Tibial nerve (tissue), 3 donors: ENCODE results near the gene SH3RF3.

Source experiments
- POLR2A ChIP-seq, 2 donors: fragments of 450-650 bp; IDR thresholded peaks; one replicate each; pipeline ENCODE4 v1.6.1; 2017; ENCODE audit warnings: antibody characterized with exemption in 2 of 2, mild to moderate bottlenecking in 2 of 2, moderate library complexity in 2 of 2
- TF ChIP-seq, protein P1 (sequence below), 5 experiments: fragments of 200-600 bp in 3 of 5; fragments of 450-650 bp in 2 of 5; sonication (generic) in 3 of 5; IDR thresholded peaks; one replicate each; pipeline ENCODE4 v1.5.1; 2016 to 2019; ENCODE audit warnings: antibody characterized with exemption in 5 of 5, mild to moderate bottlenecking in 3 of 5, moderate library complexity in 2 of 5

DNA sequence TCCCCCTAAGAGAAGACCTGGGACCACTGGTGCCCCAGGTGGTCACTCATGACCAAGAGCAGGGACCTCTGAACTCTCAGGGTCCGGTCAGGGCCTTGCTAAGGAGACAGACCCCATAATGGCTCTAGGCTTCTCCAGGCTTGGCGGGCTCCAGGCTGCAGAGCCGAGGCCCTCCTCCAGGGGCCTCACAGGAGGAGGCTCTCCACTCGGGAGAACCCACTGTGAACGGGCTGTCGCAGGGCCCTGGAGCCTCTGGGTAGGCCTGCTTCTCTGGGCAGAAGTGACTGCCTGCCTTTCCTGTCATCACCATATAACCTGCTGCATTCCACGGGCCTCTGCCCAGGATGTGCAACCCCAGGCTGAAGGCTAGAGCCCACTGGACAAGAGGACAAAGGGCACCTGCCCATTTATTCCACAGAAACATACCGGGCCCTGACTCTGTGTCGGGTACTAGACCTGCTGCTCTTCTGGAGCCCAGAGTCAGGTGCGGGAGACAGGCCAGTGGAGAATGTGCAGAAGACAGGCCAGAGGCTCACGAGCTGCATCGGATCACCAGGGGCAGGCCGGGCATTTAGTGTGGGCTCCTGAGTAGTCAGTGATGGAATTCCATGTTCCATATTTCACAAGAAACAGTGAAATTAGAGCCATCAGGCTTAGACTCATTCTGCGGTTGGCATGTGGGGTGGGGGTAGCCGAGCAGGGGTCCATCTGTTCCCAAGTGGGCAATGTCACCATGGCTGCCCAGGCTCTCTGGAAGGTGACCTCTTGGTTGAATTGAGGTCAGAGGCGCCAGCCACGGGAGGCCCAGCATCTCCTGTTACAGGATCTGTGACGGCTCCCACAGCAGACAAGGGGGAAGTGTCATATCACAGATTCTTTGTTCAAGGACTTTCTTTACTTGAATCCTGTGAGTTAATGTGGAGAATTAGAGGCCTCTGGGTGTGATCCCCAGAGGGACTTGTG lies 220.8 kb downstream of the SH3RF3 start:
- TF ChIP-seq, protein P1, sequence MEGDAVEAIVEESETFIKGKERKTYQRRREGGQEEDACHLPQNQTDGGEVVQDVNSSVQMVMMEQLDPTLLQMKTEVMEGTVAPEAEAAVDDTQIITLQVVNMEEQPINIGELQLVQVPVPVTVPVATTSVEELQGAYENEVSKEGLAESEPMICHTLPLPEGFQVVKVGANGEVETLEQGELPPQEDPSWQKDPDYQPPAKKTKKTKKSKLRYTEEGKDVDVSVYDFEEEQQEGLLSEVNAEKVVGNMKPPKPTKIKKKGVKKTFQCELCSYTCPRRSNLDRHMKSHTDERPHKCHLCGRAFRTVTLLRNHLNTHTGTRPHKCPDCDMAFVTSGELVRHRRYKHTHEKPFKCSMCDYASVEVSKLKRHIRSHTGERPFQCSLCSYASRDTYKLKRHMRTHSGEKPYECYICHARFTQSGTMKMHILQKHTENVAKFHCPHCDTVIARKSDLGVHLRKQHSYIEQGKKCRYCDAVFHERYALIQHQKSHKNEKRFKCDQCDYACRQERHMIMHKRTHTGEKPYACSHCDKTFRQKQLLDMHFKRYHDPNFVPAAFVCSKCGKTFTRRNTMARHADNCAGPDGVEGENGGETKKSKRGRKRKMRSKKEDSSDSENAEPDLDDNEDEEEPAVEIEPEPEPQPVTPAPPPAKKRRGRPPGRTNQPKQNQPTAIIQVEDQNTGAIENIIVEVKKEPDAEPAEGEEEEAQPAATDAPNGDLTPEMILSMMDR (IDR thresholded peaks at IDR 0.05) = no peak
- TF ChIP-seq POLR2A (IDR thresholded peaks at IDR 0.05) = no peak
